ENCODE measurements around the gene POLD3. TPM values are rescaled to one million over a fixed set of nuclear protein-coding genes. Genes with fewer than 3 reads are reported as not detected.

POLD3 gene
- polyA plus RNA-seq, 2 of the 4 experiments (the other 2 are of a cell fraction), result 20.7 to 36.3 TPM

- ATAC-seq, result no peak
- no peak for DNase-seq (ENCODE audit: low read depth in 1 of 2, low spot score in 1 of 2)
- ChIA-PET CTCF (interaction anchor here (0.9 to 2.2 kb wide), 3 partner anchors 12 to 55 kb away, joined by 4 to 10 read pairs (median 7); no protein-coding TSS in a partner anchor), POLR2A (no interaction called here)
- Histone ChIP-seq H3K4me3 (no peak overlapping the region), H3K27ac (no peak overlapping the region), H3K4me2 (no peak overlapping the region), H3K9me3 (no peaks in the 10 kb centered on the region), H3K4me1 (no peaks in the 10 kb centered on the region)
- no peak for TF ChIP-seq KDM1A (IDR thresholded peaks at IDR 0.05; ENCODE audit: low read depth)
- 97% methylated on average over 4 of the region's 4 CpGs for whole genome bisulfite sequencing (ENCODE audit: missing lambda C conversion rate)
- FAIRE-seq, result no peak
Measured at GRCh38 chr11:74646215-74646614, 53.8 kb downstream of the POLD3 start.

GRCh38 chr11:74646954-74647353 lies 54.6 kb downstream of the POLD3 start:
- no peak for TF ChIP-seq NR3C1 (IDR thresholded peaks at IDR 0.05)
- no peak for TF ChIP-seq JUNB (IDR thresholded peaks at IDR 0.05)
- no peak for TF ChIP-seq TP53 (CRISPR knock-in tag; IDR thresholded peaks at IDR 0.05)
- CTCF ChIA-PET, result interaction anchor here (0.6 to 2.2 kb wide), 4 partner anchors 13 to 80 kb away, joined by 3 to 10 read pairs (median 4); no protein-coding TSS in a partner anchor
- Histone ChIP-seq H3K27ac (no peak overlapping the region), H3K4me3 (no peak overlapping the region), H3K4me1 (no peaks in the 10 kb centered on the region), H3K9me3 (no peaks in the 10 kb centered on the region), H3K4me2 (no peak overlapping the region)
- POLR2A ChIA-PET, result no interaction called here
- WGBS (ENCODE audit: missing lambda C conversion rate), result 96% methylated on average over 7 of the region's 7 CpGs
- ATAC-seq, result no peak
- FAIRE-seq, result no peak
- DNase-seq (ENCODE audit: low read depth in 1 of 2, low spot score in 1 of 2), result no peak

- H3K4me1 ChIP-seq, result no peaks in the 10 kb centered on the region
- POLR2A ChIA-PET, result no interaction called here
- H3K9me3 ChIP-seq, result no peaks in the 10 kb centered on the region
- no peak overlapping the region for H3K4me3 ChIP-seq
- TF ChIP-seq EHMT2 (IDR thresholded peaks at IDR 0.05; ENCODE audit: low read depth) (no peak), PHF8 (IDR thresholded peaks at IDR 0.05; ENCODE audit: borderline replicate concordance, low read depth) (no peak), SREBF2 (IDR thresholded peaks at IDR 0.05) (no peak), NR3C1 (IDR thresholded peaks at IDR 0.05) (no peak), RFX5 (IDR thresholded peaks at IDR 0.05) (no peak), NPAS2 (CRISPR knock-in tag; IDR thresholded peaks at IDR 0.05; ENCODE audit: borderline replicate concordance) (no peak), HEYL (CRISPR knock-in tag; IDR thresholded peaks at IDR 0.05) (no peak), JUNB (IDR thresholded peaks at IDR 0.05) (no peak), HOXB13 (CRISPR knock-in tag; IDR thresholded peaks at IDR 0.05; ENCODE audit: low read depth) (no peak)
- TF ChIP-seq, protein P1, sequence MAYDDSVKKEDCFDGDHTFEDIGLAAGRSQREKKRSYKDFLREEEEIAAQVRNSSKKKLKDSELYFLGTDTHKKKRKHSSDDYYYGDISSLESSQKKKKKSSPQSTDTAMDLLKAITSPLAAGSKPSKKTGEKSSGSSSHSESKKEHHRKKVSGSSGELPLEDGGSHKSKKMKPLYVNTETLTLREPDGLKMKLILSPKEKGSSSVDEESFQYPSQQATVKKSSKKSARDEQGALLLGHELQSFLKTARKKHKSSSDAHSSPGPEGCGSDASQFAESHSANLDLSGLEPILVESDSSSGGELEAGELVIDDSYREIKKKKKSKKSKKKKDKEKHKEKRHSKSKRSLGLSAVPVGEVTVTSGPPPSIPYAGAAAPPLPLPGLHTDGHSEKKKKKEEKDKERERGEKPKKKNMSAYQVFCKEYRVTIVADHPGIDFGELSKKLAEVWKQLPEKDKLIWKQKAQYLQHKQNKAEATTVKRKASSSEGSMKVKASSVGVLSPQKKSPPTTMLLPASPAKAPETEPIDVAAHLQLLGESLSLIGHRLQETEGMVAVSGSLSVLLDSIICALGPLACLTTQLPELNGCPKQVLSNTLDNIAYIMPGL (CRISPR knock-in tag; IDR thresholded peaks at IDR 0.05; ENCODE audit: borderline replicate concordance), result no peak
- TF ChIP-seq, protein P2, sequence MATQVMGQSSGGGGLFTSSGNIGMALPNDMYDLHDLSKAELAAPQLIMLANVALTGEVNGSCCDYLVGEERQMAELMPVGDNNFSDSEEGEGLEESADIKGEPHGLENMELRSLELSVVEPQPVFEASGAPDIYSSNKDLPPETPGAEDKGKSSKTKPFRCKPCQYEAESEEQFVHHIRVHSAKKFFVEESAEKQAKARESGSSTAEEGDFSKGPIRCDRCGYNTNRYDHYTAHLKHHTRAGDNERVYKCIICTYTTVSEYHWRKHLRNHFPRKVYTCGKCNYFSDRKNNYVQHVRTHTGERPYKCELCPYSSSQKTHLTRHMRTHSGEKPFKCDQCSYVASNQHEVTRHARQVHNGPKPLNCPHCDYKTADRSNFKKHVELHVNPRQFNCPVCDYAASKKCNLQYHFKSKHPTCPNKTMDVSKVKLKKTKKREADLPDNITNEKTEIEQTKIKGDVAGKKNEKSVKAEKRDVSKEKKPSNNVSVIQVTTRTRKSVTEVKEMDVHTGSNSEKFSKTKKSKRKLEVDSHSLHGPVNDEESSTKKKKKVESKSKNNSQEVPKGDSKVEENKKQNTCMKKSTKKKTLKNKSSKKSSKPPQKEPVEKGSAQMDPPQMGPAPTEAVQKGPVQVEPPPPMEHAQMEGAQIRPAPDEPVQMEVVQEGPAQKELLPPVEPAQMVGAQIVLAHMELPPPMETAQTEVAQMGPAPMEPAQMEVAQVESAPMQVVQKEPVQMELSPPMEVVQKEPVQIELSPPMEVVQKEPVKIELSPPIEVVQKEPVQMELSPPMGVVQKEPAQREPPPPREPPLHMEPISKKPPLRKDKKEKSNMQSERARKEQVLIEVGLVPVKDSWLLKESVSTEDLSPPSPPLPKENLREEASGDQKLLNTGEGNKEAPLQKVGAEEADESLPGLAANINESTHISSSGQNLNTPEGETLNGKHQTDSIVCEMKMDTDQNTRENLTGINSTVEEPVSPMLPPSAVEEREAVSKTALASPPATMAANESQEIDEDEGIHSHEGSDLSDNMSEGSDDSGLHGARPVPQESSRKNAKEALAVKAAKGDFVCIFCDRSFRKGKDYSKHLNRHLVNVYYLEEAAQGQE (IDR thresholded peaks at IDR 0.05), result no peak
- DNase-seq (ENCODE audit: low read depth in 1 of 2, low spot score in 1 of 2) (no peak), FAIRE-seq (no peak), ATAC-seq (no peak)
- H3K27ac ChIP-seq, result no peak overlapping the region
- no peak overlapping the region for H3K4me2 ChIP-seq
- CTCF ChIA-PET, result interaction anchor here (0.6 to 2.2 kb wide), 3 partner anchors 28 to 79 kb away, joined by 3 to 10 read pairs (median 3); no protein-coding TSS in a partner anchor
Measured at GRCh38 chr11:74647404-74647803, 55.0 kb downstream of the POLD3 start.

- DNase-seq (ENCODE audit: low read depth in 1 of 2, low spot score in 1 of 2) (no peak), FAIRE-seq (no peak), ATAC-seq (no peak)
- H3K4me2 ChIP-seq, result no peak overlapping the region
- no peaks in the 10 kb centered on the region for H3K9me3 ChIP-seq
- no peak for TF ChIP-seq FOSB (CRISPR knock-in tag; IDR thresholded peaks at IDR 0.05)
- TF ChIP-seq HEYL (CRISPR knock-in tag; IDR thresholded peaks at IDR 0.05), result no peak
- H3K27ac ChIP-seq, result no peak overlapping the region
- POLR2A ChIA-PET, result no interaction called here
- CTCF ChIA-PET, result interaction anchor here (0.6 to 1.5 kb wide), 3 partner anchors 13 to 79 kb away, joined by 3 read pairs; no protein-coding TSS in a partner anchor
- 92% methylated on average over 3 of the region's 3 CpGs for WGBS (ENCODE audit: missing lambda C conversion rate)
- no peaks in the 10 kb centered on the region for H3K4me1 ChIP-seq
- H3K4me3 ChIP-seq, result no peak overlapping the region
Measured at GRCh38 chr11:74647831-74648230, 55.4 kb downstream of the POLD3 start.

All from A549 (cell line).